ENCODE data around the gene TMEM132D. TPM values are rescaled to one million over a fixed set of nuclear protein-coding genes. Genes with fewer than 3 reads are reported as not detected.

The TMEM132D gene
- total and polyA plus RNA-seq, 7 donors = 0.01 TPM; not detected in 6

GRCh38 chr12:129076441-129077320, 827.1 kb downstream of the TMEM132D start:
- no peak for TF ChIP-seq CTCF (IDR thresholded peaks at IDR 0.05)
- H3K4me1 ChIP-seq = no peaks in the 10 kb centered on the region
- H3K36me3 ChIP-seq (ENCODE audit: insufficient read depth in 1 of 2, low read depth in 1 of 2) = no peaks in the 10 kb centered on the region
- ATAC-seq (peak in 3 of 4 donors; percentile 24 to 68 (median 32)), DNase-seq (no peak)
- intact Hi-C loops (cut with DNase I) = no loop called here
- H3K9me3 ChIP-seq = no peaks in the 10 kb centered on the region
- WGBS, 3 donors = 28 to 39% (median 31%) methylated on average over 13 of the region's 13 CpGs
- no peak overlapping the region for H3K4me3 ChIP-seq
- H3K27me3 ChIP-seq (ENCODE audit: insufficient read depth in 3 of 3, low read length in 2 of 3) = no peaks in the 10 kb centered on the region
- H3K27ac ChIP-seq = no peak overlapping the region

- Histone ChIP-seq H3K36me3 (ENCODE audit: insufficient read depth in 1 of 2, low read depth in 1 of 2) (no peaks in the 10 kb centered on the region), H3K4me1 (no peaks in the 10 kb centered on the region), H3K4me3 (no peak overlapping the region), H3K9me3 (no peaks in the 10 kb centered on the region), H3K27me3 (ENCODE audit: insufficient read depth in 3 of 3, low read length in 2 of 3) (no peaks in the 10 kb centered on the region), H3K27ac (no peak overlapping the region)
- DNase-seq (no peak), ATAC-seq (peak; percentile 56 to 89 (median 78))
- intact Hi-C loops (cut with DNase I) = no loop called here
- WGBS, 3 donors = 14 to 36% (median 18%) methylated on average over 4 of the region's 4 CpGs
- no peak for TF ChIP-seq CTCF (IDR thresholded peaks at IDR 0.05)
These were observed 828.2 kb downstream of the TMEM132D start for GRCh38 chr12:129075460-129076208.

- Histone ChIP-seq H3K36me3 (ENCODE audit: insufficient read depth in 1 of 2, low read depth in 1 of 2) (no peaks in the 10 kb centered on the region), H3K27ac (no peak overlapping the region), H3K9me3 (no peaks in the 10 kb centered on the region), H3K27me3 (ENCODE audit: insufficient read depth in 3 of 3, low read length in 2 of 3) (no peaks in the 10 kb centered on the region), H3K4me3 (no peak overlapping the region), H3K4me1 (no peaks in the 10 kb centered on the region)
- ATAC-seq (no peak), DNase-seq (no peak)
- WGBS, 3 donors = 89 to 91% (median 90%) methylated on average over 6 of the region's 6 CpGs
- intact Hi-C loops (cut with DNase I) = no loop called here
- TF ChIP-seq CTCF (IDR thresholded peaks at IDR 0.05) = no peak
These were observed 829.4 kb downstream of the TMEM132D start for GRCh38 chr12:129074379-129074778.

- 89 to 91% (median 90%) methylated on average over 21 of the region's 21 CpGs for WGBS, 3 donors
- no peak for ATAC-seq
- no peaks in the 10 kb centered on the region for H3K27me3 ChIP-seq (ENCODE audit: insufficient read depth in 3 of 3, low read length in 2 of 3)
These were observed 830.5 kb downstream of the TMEM132D start for GRCh38 chr12:129073157-129073915.

More at GRCh38 chr12:129073157-129073915, 830.5 kb downstream of the TMEM132D start:
- Histone ChIP-seq H3K36me3 (ENCODE audit: insufficient read depth in 1 of 2, low read depth in 1 of 2) (no peaks in the 10 kb centered on the region), H3K4me1 (no peaks in the 10 kb centered on the region), H3K27ac (no peak overlapping the region), H3K9me3 (no peaks in the 10 kb centered on the region), H3K4me3 (no peak overlapping the region)
- TF ChIP-seq CTCF (IDR thresholded peaks at IDR 0.05) = no peak
- intact Hi-C loops (cut with DNase I) = no loop called here
- no peak for DNase-seq

Data from psoas muscle (tissue), 8 donors.